HTR-8/SVneo (cell line): ENCODE data around the gene AMOTL1.

Source experiments
- DNase-seq: peaks from one replicate; pipeline ENCODE4 v3.0.0; 2011; ENCODE audit warnings: low spot score, mixed read lengths; ENCODE audit not compliant: insufficient read length
- FAIRE-seq: peaks from 2 replicates; lab custom pipeline; 2011; peaks lifted over from hg19 to GRCh38; lab: Jason Lieb, UNC

The AMOTL1 gene

DNA sequence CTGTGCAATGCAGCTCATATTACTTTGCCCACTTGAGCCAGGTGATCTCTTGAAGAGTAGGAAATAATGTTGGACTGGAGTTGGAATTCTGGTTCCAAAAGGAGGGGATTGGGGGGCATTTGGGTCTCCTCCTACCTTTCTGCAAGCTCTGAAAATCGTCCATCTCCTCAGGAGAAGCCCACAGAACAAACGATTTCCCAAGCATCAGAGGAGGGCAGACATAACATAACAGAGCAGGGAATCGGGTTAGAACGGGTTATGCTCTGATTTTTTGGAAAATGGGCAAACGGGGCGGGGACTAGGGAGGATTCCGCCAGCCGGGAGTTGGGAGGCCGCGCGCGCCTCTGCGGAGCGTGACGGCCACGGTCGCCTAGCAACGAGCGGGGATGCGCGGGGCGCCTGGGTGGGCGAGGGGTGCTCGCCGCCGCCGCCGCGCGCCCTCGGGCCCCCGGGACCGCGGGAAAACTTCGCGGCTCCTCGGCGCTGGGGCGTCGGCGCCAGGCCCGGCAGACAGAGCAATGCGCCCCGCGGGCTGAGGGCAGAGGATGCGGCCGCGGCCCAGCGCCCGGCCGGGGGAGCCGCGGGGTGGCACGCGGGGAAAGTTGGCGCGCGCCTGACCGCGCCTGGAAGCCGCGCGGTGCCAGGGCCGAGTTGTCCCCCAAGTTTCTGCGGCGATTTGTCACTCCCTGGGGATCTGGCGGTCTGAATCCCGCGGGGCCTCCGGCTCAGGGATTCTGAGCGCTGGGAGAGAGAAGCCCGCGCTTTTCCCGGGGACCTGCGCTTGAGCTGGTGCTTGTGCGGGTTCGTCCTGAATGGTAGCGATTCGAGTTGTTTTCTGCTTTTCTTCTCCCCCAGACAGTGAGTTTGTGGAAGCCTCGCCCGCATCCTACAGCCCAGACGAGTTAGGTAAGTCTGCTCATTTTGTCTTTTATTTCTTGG is 27.8 kb upstream of the AMOTL1 start:
- FAIRE-seq, result no peak
- DNase-seq, result no peak

DNA sequence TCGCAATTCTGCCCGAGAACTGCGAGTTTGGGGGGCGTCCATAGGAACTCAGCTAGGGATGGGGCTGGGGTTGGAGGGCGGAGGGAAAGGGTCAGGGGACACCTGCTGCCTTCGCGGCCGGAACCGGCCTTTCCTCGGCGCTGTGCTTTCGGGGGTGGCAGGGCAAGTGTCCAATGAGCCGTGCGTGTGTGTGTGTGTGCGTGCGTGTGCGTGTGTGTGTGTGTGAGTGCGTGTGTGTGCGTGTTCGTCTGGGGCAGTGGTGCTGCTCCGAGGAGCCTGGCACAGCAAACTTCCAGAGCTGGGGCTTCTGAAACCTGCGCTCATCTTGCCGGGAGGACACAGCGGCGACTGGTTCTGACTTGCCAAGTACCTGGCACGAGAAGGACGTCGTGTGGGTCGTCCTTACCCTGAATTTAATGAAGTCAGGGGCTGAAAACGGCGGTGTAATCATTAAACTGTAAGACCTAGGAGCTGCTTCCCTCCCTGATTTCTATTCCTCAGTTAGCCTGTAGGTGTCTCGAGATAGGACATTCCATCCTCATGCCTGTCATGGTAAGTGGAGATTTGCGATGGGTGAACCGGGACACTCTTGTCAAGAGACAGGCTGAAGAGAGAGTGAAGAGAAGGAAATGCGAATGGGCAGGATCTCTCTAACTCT is 27.0 kb upstream of the AMOTL1 start:
- FAIRE-seq (peak; percentile 76), DNase-seq (peak; percentile 70)

DNA sequence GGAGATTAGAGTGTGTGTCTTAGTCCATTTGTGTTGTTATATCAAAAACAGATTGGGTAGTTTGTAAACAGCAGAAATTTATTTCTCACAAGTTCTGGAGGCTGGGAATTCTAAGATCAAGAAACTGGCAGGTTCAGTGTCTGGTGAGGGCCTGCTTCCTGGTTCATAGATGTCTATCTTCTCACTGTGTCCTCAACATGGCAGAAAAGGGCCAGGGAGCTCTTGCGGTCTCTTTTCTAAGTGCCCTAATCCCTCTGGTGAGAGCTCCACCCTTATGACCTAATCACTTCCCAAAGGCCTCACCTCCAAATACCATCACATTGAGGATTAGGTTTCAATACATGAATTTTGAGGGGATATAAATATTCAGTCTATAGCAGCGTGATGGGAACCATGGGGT is 25.5 kb upstream of the AMOTL1 start:
- no peak for FAIRE-seq

DNA sequence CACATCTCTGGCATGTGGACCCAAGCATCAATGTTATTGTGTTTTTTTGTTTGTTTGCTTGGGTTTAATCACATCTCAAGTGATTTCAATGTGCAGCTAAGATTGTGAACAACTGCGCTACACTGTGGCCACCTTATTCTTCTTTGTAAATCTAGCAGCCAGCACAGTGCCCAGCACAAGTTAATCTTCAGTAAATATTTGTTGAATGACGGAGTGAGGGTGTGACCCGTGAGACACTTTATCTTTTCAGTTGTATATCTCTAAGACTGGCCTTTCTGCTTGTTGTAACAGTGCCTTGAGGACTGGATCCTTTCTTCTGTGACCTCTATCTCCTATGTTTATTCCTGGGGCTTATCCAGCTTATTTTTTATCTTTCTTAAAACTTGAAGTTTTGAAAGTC is 21.4 kb upstream of the AMOTL1 start:
- DNase-seq, result no peak

More for the DNA sequence above, 25.5 kb upstream of the AMOTL1 start:
- no peak for DNase-seq

DNA sequence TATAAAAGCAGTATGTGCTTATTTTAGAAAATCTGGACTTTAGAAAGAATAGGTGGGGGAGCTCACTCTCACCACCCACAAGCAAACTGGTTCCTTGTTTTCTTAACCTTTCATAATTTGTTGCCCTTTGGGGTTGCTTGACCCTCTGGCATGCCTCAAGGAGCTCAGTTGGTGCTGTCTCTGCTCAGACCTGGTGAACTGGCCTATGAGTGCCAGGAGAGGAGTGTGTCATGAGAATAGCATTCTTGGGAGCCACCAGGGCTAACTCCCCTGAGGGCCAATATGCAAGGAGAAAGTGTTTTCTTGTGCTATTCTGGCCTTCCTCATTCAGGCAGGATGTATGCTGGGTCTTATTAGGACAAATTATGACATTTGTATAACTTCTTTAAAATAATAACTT is 21.0 kb upstream of the AMOTL1 start:
- DNase-seq (no peak), FAIRE-seq (peak; percentile 70)

More for the DNA sequence above, 21.4 kb upstream of the AMOTL1 start:
- no peak for FAIRE-seq

DNA sequence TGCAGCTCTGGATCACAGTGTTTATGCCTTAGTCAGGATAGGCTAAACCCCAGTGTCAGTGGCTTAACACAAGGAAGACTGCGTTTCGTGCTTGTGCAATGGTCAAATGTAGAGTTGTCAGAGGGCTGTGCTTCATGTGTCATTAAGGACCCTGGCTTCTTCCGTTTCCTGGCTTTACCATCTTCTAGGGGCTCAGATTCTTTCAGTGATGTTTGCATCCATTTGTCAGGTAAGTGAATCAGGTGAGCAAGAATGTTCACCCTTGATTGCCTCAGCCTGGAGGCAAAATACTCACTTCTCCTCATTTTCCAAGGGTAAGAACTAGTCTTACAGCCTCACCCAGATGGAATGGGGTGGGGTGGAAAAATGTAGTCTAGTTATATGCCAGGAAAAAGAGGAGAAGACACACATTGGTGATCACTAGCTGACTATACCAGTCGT is 20.5 kb upstream of the AMOTL1 start:
- no peak for DNase-seq
- FAIRE-seq, result no peak

DNA sequence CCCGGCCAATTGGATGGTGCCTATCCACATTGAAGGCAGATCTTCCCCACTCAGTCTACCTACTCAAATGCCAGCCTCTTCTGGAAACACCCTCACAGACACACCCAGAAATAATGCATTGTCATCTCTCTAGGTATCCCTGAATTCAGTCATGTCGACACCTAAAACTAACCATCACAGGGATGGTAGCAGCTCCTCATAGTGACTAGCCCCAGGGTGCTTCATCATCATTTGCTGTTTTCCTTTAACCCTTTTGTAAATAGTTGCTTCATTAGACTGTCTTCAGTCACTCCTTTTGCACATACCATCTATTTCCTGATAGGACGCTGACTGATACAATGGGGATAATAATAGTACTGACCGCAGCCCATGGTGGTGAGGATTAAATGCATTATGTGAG is 18.8 kb upstream of the AMOTL1 start:
- DNase-seq (no peak), FAIRE-seq (no peak)

DNA sequence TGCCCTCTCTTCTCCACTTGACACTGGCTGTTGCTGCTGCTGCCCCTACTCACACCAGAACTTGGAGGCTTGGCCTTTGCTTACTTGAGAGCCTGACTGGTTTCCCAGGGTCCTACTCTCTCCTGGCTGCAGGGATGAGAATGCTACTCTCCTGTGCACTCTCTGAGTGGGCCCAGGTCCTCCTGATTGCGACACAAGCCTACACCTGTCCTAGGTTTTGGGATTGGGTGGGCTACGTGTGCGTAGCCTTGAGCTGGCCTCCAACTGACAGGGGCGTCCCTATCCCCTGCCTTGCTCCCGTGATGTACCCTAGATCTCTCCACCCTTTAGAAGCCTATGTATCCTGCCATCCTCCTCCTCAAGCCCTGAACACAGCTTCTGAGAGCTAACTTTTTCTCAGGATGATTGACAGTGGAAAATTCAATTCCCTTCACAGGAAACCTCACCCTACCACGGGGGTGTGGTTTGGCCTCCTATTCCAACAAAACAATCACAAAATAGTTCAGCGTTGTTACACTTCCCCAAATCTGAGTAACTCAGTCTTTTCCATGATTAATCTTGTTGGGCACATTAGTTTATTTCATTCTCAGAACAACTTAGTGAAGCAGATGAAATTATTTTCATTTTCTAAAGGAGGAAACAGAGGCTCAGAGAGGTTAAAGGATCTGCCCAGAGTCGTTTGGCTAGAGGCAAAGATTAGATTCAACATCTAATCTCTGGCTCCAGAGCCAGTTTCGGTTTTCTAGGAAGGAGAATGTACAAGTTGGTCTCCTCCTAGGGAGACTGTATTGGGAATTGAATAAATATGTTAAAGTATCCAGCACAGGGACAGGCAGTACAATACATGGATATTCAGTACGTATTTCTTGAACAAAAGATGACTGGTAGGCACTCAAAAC is 17.6 kb upstream of the AMOTL1 start:
- DNase-seq (no peak), FAIRE-seq (no peak)

DNA sequence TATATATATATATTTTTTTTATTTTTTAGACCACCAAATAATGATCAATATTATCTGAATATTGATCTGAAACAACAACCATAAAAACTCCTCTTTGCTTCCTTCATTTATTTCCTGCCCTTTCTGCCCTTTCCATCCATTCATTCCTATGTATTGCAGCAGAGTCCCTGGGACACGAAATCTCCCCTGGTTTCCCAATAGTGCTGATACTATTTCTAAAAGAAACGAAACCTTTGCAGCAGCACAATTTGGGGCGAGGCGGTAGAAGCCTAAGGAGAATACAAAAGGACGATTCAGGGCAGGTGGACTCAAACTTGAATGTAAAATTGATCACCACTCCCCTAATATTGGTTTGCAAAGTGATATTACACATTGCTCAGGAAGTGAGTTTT is 16.9 kb upstream of the AMOTL1 start:
- FAIRE-seq, result no peak

DNA sequence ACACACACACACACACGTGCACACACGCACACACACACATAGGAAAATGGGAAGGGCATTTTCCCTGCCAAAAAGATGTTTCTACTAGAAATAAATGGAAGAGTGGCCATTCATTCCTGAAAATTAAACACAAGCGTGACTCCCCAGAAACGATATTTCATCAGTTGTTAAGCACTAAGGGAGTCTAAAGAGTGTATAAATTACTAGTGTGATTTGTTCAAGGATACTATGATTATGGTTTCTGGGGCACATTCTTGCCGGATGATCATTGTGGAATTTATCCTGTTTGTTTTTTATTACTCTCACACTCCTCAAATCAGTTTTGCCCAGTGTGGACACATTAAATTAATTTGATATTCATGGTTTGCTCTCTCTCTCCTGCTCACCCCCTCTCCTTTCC is 16.4 kb upstream of the AMOTL1 start:
- FAIRE-seq (no peak), DNase-seq (no peak)

More for the DNA sequence above, 16.9 kb upstream of the AMOTL1 start:
- DNase-seq, result no peak

DNA sequence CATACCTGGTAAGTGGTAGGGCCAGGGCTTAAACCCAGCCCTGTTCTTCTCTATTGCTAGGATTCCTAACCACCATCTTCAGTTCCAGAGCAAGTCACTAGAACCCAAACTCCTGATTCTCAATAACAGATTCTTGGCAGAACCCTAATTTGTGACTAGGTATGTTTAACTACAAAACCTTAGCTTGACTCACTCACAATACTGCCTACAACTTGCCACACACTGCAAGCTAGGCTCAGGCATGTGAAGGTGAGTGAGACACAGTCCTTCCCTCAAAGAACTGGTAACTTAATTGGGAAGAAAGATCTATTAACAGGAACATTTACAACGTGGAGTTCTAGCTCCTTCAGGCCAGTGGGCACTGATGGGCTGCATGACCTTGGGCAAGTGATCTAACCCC is 14.5 kb upstream of the AMOTL1 start:
- FAIRE-seq, result no peak
- DNase-seq, result no peak

DNA sequence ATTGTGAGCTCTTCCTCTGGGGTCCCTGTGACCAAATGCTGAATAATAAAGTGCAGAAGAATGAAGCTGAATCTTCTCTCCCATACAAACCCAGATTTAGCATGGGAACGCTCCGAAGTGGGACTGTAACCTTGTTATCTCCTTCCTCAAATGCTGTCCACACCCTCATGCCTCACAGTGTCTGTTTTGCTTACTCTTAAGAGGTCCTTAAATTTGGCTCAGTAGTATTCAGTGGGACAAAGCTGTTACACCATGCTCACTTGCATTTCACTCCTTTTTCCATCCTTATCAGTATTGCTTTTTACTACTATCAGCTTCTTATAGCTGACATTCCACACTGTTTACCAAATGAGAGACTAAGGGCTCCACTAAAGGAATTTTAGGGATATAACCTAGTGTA is 13.8 kb upstream of the AMOTL1 start:
- no peak for FAIRE-seq

DNA sequence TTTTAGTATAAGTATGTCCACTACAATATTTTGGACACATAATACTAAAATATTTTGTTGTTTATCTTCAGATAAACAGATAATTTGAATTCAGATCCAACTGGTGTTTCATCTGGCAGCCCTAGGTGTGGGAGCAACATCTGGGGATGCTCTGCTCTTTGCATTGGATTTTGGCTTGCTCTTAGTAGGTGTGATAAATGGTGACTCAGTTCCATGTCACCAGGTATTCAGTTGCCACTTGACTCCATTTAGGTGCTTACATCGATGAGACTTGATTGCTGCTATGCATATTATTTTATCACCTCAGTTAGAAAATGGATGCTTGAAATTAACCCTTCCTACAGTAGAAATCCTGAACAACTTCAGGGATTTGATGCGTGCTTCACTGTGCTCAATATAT is 13.3 kb upstream of the AMOTL1 start:
- no peak for FAIRE-seq

More for the DNA sequence above, 13.8 kb upstream of the AMOTL1 start:
- no peak for DNase-seq

DNA sequence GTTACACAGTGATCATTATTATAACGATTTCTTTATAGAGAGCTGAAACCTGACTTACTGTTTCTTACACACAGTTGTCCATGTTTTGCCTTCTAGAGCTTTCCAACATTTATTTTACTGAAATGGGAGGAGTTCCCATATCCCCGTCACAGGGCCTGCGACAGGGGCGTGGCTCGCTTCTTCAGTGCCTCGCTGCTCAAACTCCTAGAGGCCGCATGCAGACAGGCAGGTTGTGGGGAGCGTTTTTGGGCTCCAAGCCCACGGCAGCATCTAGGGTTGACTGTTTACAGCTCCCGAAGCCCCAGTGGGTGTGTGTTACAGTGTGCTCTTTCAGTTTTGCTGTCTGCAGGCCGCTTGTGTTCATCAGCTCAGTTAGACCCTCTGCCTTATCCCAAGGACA is 12.7 kb upstream of the AMOTL1 start:
- no peak for DNase-seq
- no peak for FAIRE-seq

More for the DNA sequence above, 13.3 kb upstream of the AMOTL1 start:
- DNase-seq, result no peak

DNA sequence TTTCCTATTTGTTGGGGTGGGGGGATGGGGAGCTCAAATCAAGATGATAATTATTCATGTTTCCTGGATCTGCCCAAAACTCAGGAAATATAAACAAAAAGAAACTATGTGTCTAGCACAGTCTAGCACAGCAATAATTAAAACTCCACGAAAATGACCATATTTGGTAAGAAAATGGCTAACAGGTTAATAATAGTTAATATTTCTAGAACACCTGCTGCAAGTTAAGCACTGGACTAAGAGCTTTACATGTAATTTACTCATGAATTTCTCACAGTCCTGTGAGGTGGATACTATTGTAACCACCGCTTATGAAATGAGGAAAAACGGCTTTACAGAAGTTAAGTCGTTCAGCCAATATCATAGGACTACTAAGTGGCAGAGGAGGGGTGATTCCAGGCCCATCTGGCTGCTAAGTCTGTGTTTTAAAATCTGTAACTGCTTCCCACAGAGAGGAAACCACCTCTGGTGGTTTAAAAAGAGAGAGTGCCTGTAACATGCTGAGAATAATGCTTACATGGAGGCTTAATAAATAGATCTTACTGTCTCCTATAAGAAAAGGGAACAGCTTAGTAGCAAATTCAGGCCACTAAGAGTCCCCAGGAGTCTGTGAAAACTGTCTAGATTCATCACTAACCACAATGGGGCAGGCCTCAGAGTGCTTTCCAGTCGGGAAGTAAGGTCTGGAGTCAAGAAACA is 11.0 kb upstream of the AMOTL1 start:
- FAIRE-seq (no peak), DNase-seq (no peak)

DNA sequence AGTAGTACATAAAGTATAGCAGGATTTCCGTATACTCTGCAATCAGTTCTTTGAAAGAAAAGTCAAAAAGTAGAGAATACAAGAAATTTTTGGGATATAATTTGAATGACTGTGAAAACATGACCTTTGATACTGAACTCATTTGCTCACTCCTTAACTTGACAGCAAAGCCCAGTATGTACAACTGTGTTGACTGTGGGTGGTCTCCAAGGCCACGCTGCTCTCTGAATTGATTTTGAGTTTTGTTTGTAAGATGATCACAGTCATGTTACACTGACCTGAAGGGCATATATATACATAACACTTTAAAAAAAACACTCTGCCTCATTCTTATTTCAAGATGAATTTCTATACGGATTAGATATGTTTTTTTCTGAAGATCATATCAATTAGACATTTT is 9.5 kb upstream of the AMOTL1 start:
- no peak for FAIRE-seq
- no peak for DNase-seq

DNA sequence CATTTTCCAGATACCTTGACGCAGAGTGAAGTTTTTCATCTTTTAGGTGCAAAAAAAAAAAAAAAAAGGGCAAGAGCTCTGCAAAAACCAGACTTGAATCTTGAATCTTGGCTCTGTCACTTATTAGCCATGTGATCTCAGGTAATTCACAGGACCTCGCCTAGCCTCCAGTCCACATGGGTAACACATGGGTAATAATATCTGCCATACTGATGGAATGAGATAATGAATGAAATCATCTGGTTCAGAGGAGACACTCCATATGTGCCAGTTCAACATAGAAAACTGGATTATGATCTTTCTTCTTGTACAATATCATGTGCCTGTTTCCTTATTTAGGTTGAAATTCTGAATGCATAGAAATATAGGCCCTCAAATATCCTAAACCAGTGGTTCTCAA is 8.6 kb upstream of the AMOTL1 start:
- FAIRE-seq (no peak), DNase-seq (no peak)

DNA sequence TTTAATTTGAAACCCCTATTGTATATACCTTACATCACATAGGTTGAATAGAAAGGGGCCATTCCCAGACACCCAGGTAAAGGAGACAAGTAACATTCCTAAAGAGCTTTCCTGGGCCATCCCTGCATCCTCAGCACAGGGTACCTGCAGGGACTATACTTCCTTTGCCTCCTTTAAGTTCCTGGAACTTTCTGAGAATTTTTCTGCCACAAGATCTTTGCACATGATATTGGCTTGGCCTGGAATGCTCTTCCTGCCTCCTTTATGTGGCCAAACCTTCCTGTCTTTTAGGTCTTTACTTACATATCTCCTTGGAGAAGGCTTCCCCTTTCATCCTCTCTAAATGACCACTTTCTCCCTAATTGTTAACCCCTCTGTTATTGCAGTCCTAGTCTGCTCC is 7.9 kb upstream of the AMOTL1 start:
- DNase-seq (no peak), FAIRE-seq (no peak)

DNA sequence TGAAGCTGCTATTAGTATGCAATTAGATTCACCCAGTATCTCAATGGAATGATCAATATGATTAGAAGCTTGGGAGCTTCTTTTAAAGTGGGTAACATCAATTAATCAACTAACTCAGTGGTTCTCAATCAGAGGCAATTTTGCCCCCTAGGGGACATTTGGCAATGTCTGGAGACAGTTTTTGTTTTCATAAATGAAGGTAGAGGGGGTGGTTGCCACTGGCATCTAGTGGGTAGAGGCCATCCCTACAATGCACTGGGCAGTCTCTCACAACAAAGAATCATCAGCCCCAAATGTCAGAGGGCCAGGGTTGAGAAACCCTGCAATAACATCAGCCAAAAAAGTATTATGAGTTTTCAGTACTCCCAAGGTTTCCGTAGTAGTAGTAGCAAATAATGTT is 5.9 kb upstream of the AMOTL1 start:
- DNase-seq (no peak), FAIRE-seq (no peak)

DNA sequence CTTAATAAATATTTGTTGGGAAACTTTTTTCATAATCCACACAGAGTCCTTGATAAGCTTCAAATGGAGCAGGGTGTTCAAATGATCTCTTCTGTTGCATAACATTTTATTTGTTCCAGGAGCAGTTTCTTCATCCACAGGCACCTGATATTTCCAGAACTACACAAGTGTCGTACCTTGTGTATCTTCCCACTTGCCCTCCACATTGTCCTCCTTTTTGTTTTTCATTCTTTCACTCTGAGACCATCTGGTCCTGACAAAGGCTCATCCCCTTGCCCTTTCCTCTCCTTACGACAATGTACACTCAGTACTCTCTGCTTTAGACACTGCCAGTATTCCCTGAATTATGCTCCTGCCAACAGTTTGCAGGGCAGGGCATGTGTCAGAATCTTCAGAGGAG is 5.2 kb upstream of the AMOTL1 start:
- no peak for FAIRE-seq
- no peak for DNase-seq
